BLaER1 treated with 17β-estradiol and CSF1 and Interleukin-3, amounts not matched to agents 10 nM and 100 nM (cell line): ENCODE measurements around the gene REL.

Experiments
- H3K27ac ChIP-seq, 11 experiments: shearing (Covaris generic); formaldehyde crosslinking; 2 replicates each; pipeline ENCODE4 v1.8.1; 2022
- H3K27me3 ChIP-seq, 11 experiments: shearing (Covaris generic); formaldehyde crosslinking; 2 replicates each; pipeline ENCODE4 v1.8.1; 2022
- H3K36me3 ChIP-seq, 11 experiments: shearing (Covaris generic); formaldehyde crosslinking; 2 replicates each; pipeline ENCODE4 v1.8.1; 2022
- H3K4me1 ChIP-seq, 10 experiments: shearing (Covaris generic); formaldehyde crosslinking; 2 replicates each; pipeline ENCODE4 v1.8.1; 2022
- H3K4me2 ChIP-seq, 11 experiments: shearing (Covaris generic); formaldehyde crosslinking; 2 replicates each; pipeline ENCODE4 v1.8.1; 2022
- H3K4me3 ChIP-seq, 10 experiments: shearing (Covaris generic); formaldehyde crosslinking; 2 replicates each; pipeline ENCODE4 v1.8.1; 2022
- H3K9ac ChIP-seq, 11 experiments: shearing (Covaris generic); formaldehyde crosslinking; 2 replicates each; pipeline ENCODE4 v1.8.1; 2022
- H3K9me3 ChIP-seq, 11 experiments: shearing (Covaris generic); formaldehyde crosslinking; replicated peaks in 1 of 11; 2 replicates each; pipeline ENCODE4 v1.8.1; 2022
- H4K20me1 ChIP-seq, 11 experiments: shearing (Covaris generic); formaldehyde crosslinking; 2 replicates each; pipeline ENCODE4 v1.8.1; 2022
- Cebpa-rat ChIP-seq, 11 experiments: shearing (Covaris generic); IDR thresholded peaks; 2 replicates each; pipeline ENCODE4 v1.8.1; 2022

REL gene

GRCh38 chr2:60881047-60881932 is at the start of gene REL:
Gene REL (plus strand): TSS chr2:60881574. CDS start chr2:60881841, 267 bp downstream.
- Histone ChIP-seq H3K9ac (peak within 1 kb of the TSS; percentile 94 to 100 (median 97)), H3K27me3 (peaks cover 14 to 49% (median 42%) of the 10 kb centered on the region in 11 experiments), H3K9me3 (no peaks in the 10 kb centered on the region), H3K4me2 (peak within 1 kb of the TSS; percentile 77 to 91 (median 87)), H4K20me1 (peaks cover 0 to 36% (median 24%) of the 10 kb centered on the region in 11 experiments; a peak in 14 of 22 replicates), H3K4me1 (peaks cover 5 to 38% (median 22%) of the 10 kb centered on the region in 10 experiments; a peak in 19 of 20 replicates), H3K4me3 (peak within 1 kb of the TSS; percentile 80 to 99 (median 92)), H3K36me3 (no peaks in the 10 kb centered on the region), H3K27ac (peak within 1 kb of the TSS; percentile 92 to 100 (median 97))
- no peak for TF ChIP-seq Cebpa-rat (IDR thresholded peaks at IDR 0.05)

GRCh38 chr2:60831921-60832320 is 49.5 kb upstream of the REL start:
- Histone ChIP-seq H3K9ac (no peak overlapping the region), H3K36me3 (no peaks in the 10 kb centered on the region), H3K4me2 (no peak overlapping the region), H3K27me3 (no peaks in the 10 kb centered on the region), H3K9me3 (no peaks in the 10 kb centered on the region), H4K20me1 (no peaks in the 10 kb centered on the region), H3K4me3 (no peak overlapping the region), H3K4me1 (peaks cover 0 to 56% (median 7%) of the 10 kb centered on the region in 10 experiments; a peak in 11 of 20 replicates), H3K27ac (no peak overlapping the region)
- TF ChIP-seq Cebpa-rat (IDR thresholded peaks at IDR 0.05): no peak

DNA sequence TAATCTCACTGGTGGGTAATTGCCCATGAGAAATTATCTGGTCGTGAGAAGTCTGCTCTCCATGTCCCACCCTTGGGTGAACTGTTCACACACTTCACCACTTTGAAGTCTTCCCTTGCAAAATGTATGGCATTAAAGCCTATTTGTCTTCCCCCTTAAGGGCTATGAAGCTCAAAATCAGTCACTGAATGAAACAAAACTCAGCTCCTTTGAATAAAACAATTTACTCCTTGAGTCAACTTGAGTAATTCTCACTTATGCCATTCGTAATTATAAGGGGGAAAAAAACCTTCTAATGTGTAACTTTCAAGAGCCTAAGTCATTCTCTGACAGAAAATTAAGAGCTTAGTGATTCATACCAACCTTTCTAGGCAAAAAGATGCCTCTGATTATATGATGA is 48.8 kb upstream of the REL start:
- H3K9me3 ChIP-seq: no peaks in the 10 kb centered on the region
- H3K4me3 ChIP-seq: no peak overlapping the region
- H4K20me1 ChIP-seq: no peaks in the 10 kb centered on the region
- TF ChIP-seq Cebpa-rat (IDR thresholded peaks at IDR 0.05): no peak
- peak overlapping the region in 2 of 11 experiments; percentile 83 to 96; a peak in 2 of 22 replicates for H3K4me2 ChIP-seq
- no peaks in the 10 kb centered on the region for H3K27me3 ChIP-seq
- H3K36me3 ChIP-seq: no peaks in the 10 kb centered on the region
- H3K27ac ChIP-seq: no peak overlapping the region; a peak in 1 of 22 replicates
- peaks cover 0 to 63% (median 7%) of the 10 kb centered on the region in 10 experiments; a peak in 11 of 20 replicates for H3K4me1 ChIP-seq
- no peak overlapping the region for H3K9ac ChIP-seq

GRCh38 chr2:60834270-60834717 is 47.1 kb upstream of the REL start:
- Histone ChIP-seq H3K27me3 (no peaks in the 10 kb centered on the region), H3K4me3 (no peak overlapping the region), H3K4me1 (peaks cover 0 to 65% (median 7%) of the 10 kb centered on the region in 10 experiments; a peak in 11 of 20 replicates), H3K4me2 (peak overlapping the region in 5 of 11 experiments; percentile 52 to 96 (median 66); a peak in 10 of 22 replicates), H3K9ac (peak overlapping the region in 4 of 11 experiments; percentile 9 to 69 (median 37); a peak in 4 of 22 replicates), H3K27ac (peak overlapping the region in 5 of 11 experiments; percentile 41 to 82 (median 70); a peak in 10 of 22 replicates), H3K9me3 (no peaks in the 10 kb centered on the region), H3K36me3 (no peaks in the 10 kb centered on the region), H4K20me1 (no peaks in the 10 kb centered on the region)
- no peak for TF ChIP-seq Cebpa-rat (IDR thresholded peaks at IDR 0.05)

DNA sequence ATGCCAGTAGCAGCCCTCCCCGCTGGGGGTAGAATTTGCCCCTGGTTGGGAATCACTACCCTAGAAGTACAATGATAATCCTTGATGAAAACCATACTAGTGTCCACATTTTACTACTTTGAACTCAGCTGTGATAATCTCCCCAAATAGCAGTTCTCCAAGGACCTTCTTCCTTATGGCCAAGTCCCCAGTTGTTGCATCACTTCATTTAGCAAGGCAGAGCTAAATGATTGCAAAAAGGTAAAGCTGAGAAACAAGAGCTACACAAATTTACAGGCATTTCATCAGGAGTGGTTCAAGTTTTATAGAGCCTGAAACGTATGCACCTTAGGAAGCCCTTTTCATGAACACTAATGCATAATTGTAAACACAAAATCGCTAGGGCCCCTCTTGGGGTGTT is 44.9 kb upstream of the REL start:
- no peak overlapping the region for H3K9ac ChIP-seq
- H4K20me1 ChIP-seq: no peaks in the 10 kb centered on the region
- H3K27ac ChIP-seq: no peak overlapping the region
- H3K36me3 ChIP-seq: no peaks in the 10 kb centered on the region
- H3K4me1 ChIP-seq: peaks cover 13 to 49% (median 18%) of the 10 kb centered on the region in 10 experiments
- no peaks in the 10 kb centered on the region for H3K27me3 ChIP-seq
- TF ChIP-seq Cebpa-rat (IDR thresholded peaks at IDR 0.05): no peak
- peak overlapping the region in 2 of 11 experiments; percentile 20 to 26; a peak in 3 of 22 replicates for H3K4me2 ChIP-seq
- H3K9me3 ChIP-seq: no peaks in the 10 kb centered on the region
- H3K4me3 ChIP-seq: no peak overlapping the region

- H3K4me2 ChIP-seq: peak overlapping the region in 2 of 11 experiments; percentile 20 to 26; a peak in 3 of 22 replicates
- no peaks in the 10 kb centered on the region for H3K27me3 ChIP-seq
- no peaks in the 10 kb centered on the region for H3K9me3 ChIP-seq
- peaks cover 13 to 49% (median 18%) of the 10 kb centered on the region in 10 experiments for H3K4me1 ChIP-seq
- H3K9ac ChIP-seq: no peak overlapping the region
- H3K4me3 ChIP-seq: no peak overlapping the region
- H4K20me1 ChIP-seq: no peaks in the 10 kb centered on the region
- H3K27ac ChIP-seq: no peak overlapping the region
- no peaks in the 10 kb centered on the region for H3K36me3 ChIP-seq
- TF ChIP-seq Cebpa-rat (IDR thresholded peaks at IDR 0.05): no peak
Observed at GRCh38 chr2:60837123-60837522, 44.3 kb upstream of the REL start.

- Histone ChIP-seq H3K27me3 (no peaks in the 10 kb centered on the region), H3K4me1 (peaks cover 13 to 42% (median 18%) of the 10 kb centered on the region in 10 experiments)
Observed at GRCh38 chr2:60838481-60838880, 42.9 kb upstream of the REL start.

DNA sequence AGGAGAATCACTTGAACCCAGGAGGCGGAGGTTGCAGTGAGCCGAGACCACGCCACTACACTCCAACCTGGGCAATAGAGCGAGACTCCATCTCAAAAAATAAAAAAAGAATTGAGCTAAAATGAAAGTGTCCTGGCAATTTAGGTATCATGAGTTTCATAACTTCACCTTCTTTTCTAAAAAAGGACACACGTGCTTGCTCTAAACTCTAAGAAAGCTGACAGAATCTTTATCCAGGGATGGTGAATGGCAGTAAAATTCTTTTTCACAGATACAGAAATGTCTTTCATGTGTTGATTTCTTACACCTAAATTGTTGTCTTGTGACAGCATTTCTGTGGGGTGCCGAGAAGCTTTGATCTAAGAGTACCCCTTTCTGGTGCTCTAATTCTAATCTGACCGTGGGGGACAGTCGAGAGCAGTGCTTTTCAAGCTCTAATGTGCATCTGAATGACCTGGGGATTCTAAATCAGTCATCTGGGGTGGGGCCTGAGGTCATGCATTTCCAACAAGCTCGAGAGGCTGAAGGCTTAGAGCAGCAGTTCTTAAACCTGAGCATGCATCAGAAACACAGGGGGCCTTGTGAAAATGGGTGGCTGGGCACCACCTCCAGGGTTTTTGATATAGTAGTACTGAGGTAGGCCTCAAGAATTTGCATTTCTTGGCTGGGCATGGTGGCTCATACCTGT is 42.1 kb upstream of the REL start:
- Histone ChIP-seq H3K4me1 (peaks cover 13 to 42% (median 16%) of the 10 kb centered on the region in 10 experiments), H4K20me1 (no peaks in the 10 kb centered on the region), H3K9ac (no peak overlapping the region), H3K27me3 (no peaks in the 10 kb centered on the region), H3K27ac (no peak overlapping the region), H3K4me3 (no peak overlapping the region), H3K4me2 (no peak overlapping the region), H3K36me3 (no peaks in the 10 kb centered on the region), H3K9me3 (no peaks in the 10 kb centered on the region)
- no peak for TF ChIP-seq Cebpa-rat (IDR thresholded peaks at IDR 0.05)

More at GRCh38 chr2:60838481-60838880, 42.9 kb upstream of the REL start:
- Histone ChIP-seq H3K9ac (no peak overlapping the region), H3K36me3 (no peaks in the 10 kb centered on the region), H4K20me1 (no peaks in the 10 kb centered on the region), H3K9me3 (no peaks in the 10 kb centered on the region), H3K4me2 (no peak overlapping the region), H3K4me3 (no peak overlapping the region), H3K27ac (no peak overlapping the region)
- TF ChIP-seq Cebpa-rat (IDR thresholded peaks at IDR 0.05): no peak

- Histone ChIP-seq H3K36me3 (no peaks in the 10 kb centered on the region), H3K9ac (peak overlapping the region in 1 of 11 experiments; percentile 10; a peak in 1 of 22 replicates), H3K4me1 (peaks cover 10 to 42% (median 14%) of the 10 kb centered on the region in 10 experiments), H3K4me2 (peak overlapping the region in 8 of 11 experiments; percentile 35 to 65 (median 52); a peak in 15 of 22 replicates), H3K9me3 (no peaks in the 10 kb centered on the region), H4K20me1 (no peaks in the 10 kb centered on the region), H3K27ac (no peak overlapping the region), H3K27me3 (no peaks in the 10 kb centered on the region), H3K4me3 (no peak overlapping the region)
- no peak for TF ChIP-seq Cebpa-rat (IDR thresholded peaks at IDR 0.05)
Observed at GRCh38 chr2:60840880-60841279, 40.5 kb upstream of the REL start.
